Liver (tissue), 9 donors: Measurements from ENCODE around the gene GNPTG. TPM values are rescaled to one million over a fixed set of nuclear protein-coding genes. Genes with fewer than 3 reads are reported as not detected.

ENCODE experiments used
- DNase-seq: peaks from one replicate; pipeline ENCODE4 v3.0.0-alpha.2; 2017; ENCODE audit warnings: low spot score
- H3K27ac ChIP-seq, 2 donors: one replicate each; pipeline ENCODE4 v1.7.0; 2013; ENCODE audit warnings: inconsistent platforms in 2 of 2, low read length in 2 of 2, control low read depth in 1 of 2, low read depth in 1 of 2, mild to moderate bottlenecking in 1 of 2
- H3K27me3 ChIP-seq, 4 donors: one replicate each; pipeline versions ENCODE4 v1.6.1 to v1.7.0; 2013; ENCODE audit warnings: low read length in 3 of 4, inconsistent platforms in 1 of 4, mild to moderate bottlenecking in 1 of 4, moderate library complexity in 1 of 4; ENCODE audit not compliant: control insufficient read depth in 4 of 4, insufficient read depth in 4 of 4
- H3K36me3 ChIP-seq, 4 donors: one replicate each; pipeline versions ENCODE4 v1.6.1 to v1.7.0; 2013; ENCODE audit warnings: low read length in 3 of 4, mild to moderate bottlenecking in 3 of 4, low read depth in 1 of 4, moderate library complexity in 1 of 4; ENCODE audit not compliant: control insufficient read depth in 4 of 4, insufficient read depth in 3 of 4
- H3K4me1 ChIP-seq, 4 donors: one replicate each; pipeline versions ENCODE4 v1.6.1 to v1.7.0; 2013; ENCODE audit warnings: low read length in 3 of 4, mild to moderate bottlenecking in 3 of 4, moderate library complexity in 1 of 4; ENCODE audit not compliant: control insufficient read depth in 4 of 4, insufficient read depth in 4 of 4
- H3K4me3 ChIP-seq, 3 donors: one replicate each; pipeline versions ENCODE4 v1.6.1 to v1.7.0; 2013; ENCODE audit warnings: low read length in 3 of 3, control low read depth in 1 of 3, low read depth in 1 of 3, mild to moderate bottlenecking in 1 of 3
- H3K9ac ChIP-seq, 2 donors: one replicate each; pipeline ENCODE4 v1.7.0; 2013; ENCODE audit warnings: low read length in 2 of 2, mild to moderate bottlenecking in 2 of 2, moderate library complexity in 2 of 2, control low read depth in 1 of 2, low read depth in 1 of 2
- H3K9me3 ChIP-seq, 4 donors: one replicate each; pipeline versions ENCODE4 v1.6.1 to v1.7.0; 2013; ENCODE audit warnings: low read length in 3 of 4; ENCODE audit not compliant: control insufficient read depth in 4 of 4
- EGR1 ChIP-seq, 2 donors: IDR thresholded peaks; 2 replicates each; pipeline ENCODE4 v1.6.1; 2016 to 2018; ENCODE audit warnings: antibody characterized with exemption in 2 of 2, low read depth in 2 of 2
- FOXA2 ChIP-seq: IDR thresholded peaks from 2 replicates; pipeline ENCODE4 v1.6.1; 2016; ENCODE audit warnings: antibody characterized with exemption
- GABPA ChIP-seq, 2 donors: IDR thresholded peaks in 1 of 2; conservative IDR thresholded peaks in 1 of 2; 2 replicates each; pipeline ENCODE4 v1.6.1; 2016; ENCODE audit warnings: antibody characterized with exemption in 2 of 2, mild to moderate bottlenecking in 1 of 2, moderate library complexity in 1 of 2
- HNF4G ChIP-seq: IDR thresholded peaks from 2 replicates; pipeline ENCODE4 v1.6.1; 2016; ENCODE audit warnings: antibody characterized with exemption
- JUND ChIP-seq, 2 donors: IDR thresholded peaks; 2 replicates each; pipeline ENCODE4 v1.6.1; 2016; ENCODE audit warnings: antibody characterized with exemption in 2 of 2
- NR2F2 ChIP-seq: IDR thresholded peaks from 2 replicates; pipeline ENCODE4 v1.6.1; 2016; ENCODE audit warnings: antibody characterized with exemption
- RAD21 ChIP-seq, 2 donors: IDR thresholded peaks; 2 replicates each; pipeline ENCODE4 v1.6.1; 2016; ENCODE audit warnings: antibody characterized with exemption in 2 of 2, mild to moderate bottlenecking in 2 of 2
- RXRA ChIP-seq, 2 donors: IDR thresholded peaks; 2 replicates each; pipeline ENCODE4 v1.6.1; 2017 to 2018; ENCODE audit warnings: antibody characterized with exemption in 2 of 2, mild to moderate bottlenecking in 1 of 2
- SP1 ChIP-seq: IDR thresholded peaks from 2 replicates; pipeline ENCODE4 v1.6.1; 2018; ENCODE audit warnings: antibody characterized with exemption, mild to moderate bottlenecking
- TAF1 ChIP-seq: conservative IDR thresholded peaks from 2 replicates; pipeline ENCODE4 v1.6.1; 2016; ENCODE audit warnings: antibody characterized with exemption, mild to moderate bottlenecking
- WGBS: extraction: QIAGEN DNeasy Blood & Tissue Kit; methylation state at CpG from one replicate; pipeline ENCODE4 v1.1.7; 2013; 5-methylcytosine and 5-hydroxymethylcytosine counted together
- polyA plus RNA-seq, 2 donors: library from polyadenylated mRNA; stranded (reverse) in 1 of 2; unstranded in 1 of 2; fragments of 200-250 nt in 1 of 2; fragments of >200 nt in 1 of 2; fragmentation: Nextera tagmentation in 1 of 2; extraction: Ambion mirVana in 1 of 2; gene quantifications; one replicate each; pipeline versions ENCODE4 v1.2.1 to v1.2.3, GENCODE V29; 2013 to 2015
- total RNA-seq, 2 donors: library from RNA; depleted of rRNA; stranded (reverse); fragments of >200 nt; gene quantifications; one replicate each; pipeline ENCODE4 v1.2.3, GENCODE V29; 2014
- TF ChIP-seq, protein P1 (sequence below): fragments of 150-350 bp; IDR thresholded peaks from 2 replicates; pipeline ENCODE4 v1.5.1; 2017; ENCODE audit warnings: improper control_type of control experiment, low read depth, low read length; ENCODE audit not compliant: missing input control
- TF ChIP-seq, protein P2 (sequence below): IDR thresholded peaks from 2 replicates; pipeline ENCODE4 v1.6.1; 2016; ENCODE audit warnings: antibody characterized with exemption
- TF ChIP-seq, protein P3 (sequence below): IDR thresholded peaks from 2 replicates; pipeline ENCODE4 v1.6.1; 2016; ENCODE audit warnings: antibody characterized with exemption
- TF ChIP-seq, protein P4 (sequence below): IDR thresholded peaks from 2 replicates; pipeline ENCODE4 v1.6.1; 2016; ENCODE audit warnings: antibody characterized with exemption
- donor health status: healthy.
- donor health status: healthy.
- donor health status: healthy.
- donor health status: healthy.
- donor health status: healthy.

GNPTG gene
- total and polyA plus RNA-seq, 4 donors, result 24.4 to 79.6 (median 41.0) TPM

DNA sequence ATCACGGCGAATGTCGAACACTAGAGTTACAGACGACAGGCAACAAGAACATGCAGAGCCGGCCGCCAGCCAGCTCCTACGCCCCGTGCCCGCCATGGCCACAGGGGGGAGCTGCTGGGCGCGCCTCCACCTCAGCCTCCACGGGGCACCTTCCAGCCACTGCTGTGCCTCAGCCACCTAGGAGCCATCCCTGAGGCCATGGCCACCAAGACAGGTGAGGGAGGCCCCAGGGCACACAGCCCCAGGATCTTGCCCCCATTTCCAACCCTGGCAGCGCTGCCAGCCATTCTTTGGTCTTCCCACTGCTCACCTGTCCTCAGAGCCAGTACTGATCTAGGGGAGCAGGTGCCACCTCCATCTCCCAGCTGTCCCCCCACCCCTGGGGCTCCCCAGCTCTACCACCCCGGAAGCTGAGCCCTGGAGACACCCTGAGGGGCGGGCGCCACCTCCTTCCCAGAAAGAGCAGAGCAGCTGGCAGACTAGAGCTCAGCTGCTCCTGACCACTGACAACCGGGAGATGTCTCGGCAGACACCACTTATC lies 11.8 kb downstream of the GNPTG start:
- Histone ChIP-seq H3K4me3 (no peak overlapping the region), H3K27ac (no peak overlapping the region), H3K4me1 (no peaks in the 10 kb centered on the region), H3K9ac (no peak overlapping the region), H3K27me3 (no peaks in the 10 kb centered on the region), H3K36me3 (peaks cover 4 to 54% (median 33%) of the 10 kb centered on the region in 4 donors), H3K9me3 (no peaks in the 10 kb centered on the region)
- no peak for TF ChIP-seq FOXA2
- TF ChIP-seq SP1, result no peak
- TF ChIP-seq, protein P1, sequence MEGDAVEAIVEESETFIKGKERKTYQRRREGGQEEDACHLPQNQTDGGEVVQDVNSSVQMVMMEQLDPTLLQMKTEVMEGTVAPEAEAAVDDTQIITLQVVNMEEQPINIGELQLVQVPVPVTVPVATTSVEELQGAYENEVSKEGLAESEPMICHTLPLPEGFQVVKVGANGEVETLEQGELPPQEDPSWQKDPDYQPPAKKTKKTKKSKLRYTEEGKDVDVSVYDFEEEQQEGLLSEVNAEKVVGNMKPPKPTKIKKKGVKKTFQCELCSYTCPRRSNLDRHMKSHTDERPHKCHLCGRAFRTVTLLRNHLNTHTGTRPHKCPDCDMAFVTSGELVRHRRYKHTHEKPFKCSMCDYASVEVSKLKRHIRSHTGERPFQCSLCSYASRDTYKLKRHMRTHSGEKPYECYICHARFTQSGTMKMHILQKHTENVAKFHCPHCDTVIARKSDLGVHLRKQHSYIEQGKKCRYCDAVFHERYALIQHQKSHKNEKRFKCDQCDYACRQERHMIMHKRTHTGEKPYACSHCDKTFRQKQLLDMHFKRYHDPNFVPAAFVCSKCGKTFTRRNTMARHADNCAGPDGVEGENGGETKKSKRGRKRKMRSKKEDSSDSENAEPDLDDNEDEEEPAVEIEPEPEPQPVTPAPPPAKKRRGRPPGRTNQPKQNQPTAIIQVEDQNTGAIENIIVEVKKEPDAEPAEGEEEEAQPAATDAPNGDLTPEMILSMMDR, result peak; percentile 71
- peak; percentile 72 to 84 for TF ChIP-seq RAD21 (IDR thresholded peaks at IDR 0.05)
- DNase-seq, result peak; percentile 81
- 44% methylated on average over 18 of the region's 18 CpGs for WGBS

DNA sequence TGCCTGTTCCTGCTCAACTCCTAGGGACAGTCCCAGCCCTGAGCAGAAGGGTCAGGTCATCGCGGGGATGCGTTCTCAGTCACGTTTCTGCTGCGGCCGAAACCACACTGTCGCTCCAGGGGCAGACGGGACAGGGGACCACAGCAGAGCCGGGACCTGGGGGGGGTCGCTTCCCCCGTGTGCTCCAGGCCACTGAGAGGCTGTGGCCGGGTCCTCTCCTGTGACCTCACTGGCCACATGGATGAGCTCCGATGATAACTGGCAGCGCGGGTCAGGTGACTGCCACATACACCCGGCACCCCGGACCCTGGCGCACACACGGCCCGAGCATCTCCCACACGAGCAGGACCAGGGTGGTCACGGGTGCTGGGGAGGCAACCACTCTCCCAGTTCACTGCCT lies 12.8 kb downstream of the GNPTG start:
- TF ChIP-seq, protein P2, sequence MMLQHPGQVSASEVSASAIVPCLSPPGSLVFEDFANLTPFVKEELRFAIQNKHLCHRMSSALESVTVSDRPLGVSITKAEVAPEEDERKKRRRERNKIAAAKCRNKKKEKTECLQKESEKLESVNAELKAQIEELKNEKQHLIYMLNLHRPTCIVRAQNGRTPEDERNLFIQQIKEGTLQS, result no peak
- TF ChIP-seq TAF1, result no peak
- TF ChIP-seq RAD21 (IDR thresholded peaks at IDR 0.05), result no peak
- no peak for TF ChIP-seq GABPA (IDR thresholded peaks at IDR 0.05 in 1 of 2, conservative IDR thresholded peaks at IDR 0.05 in 1 of 2)
- TF ChIP-seq, protein P3, sequence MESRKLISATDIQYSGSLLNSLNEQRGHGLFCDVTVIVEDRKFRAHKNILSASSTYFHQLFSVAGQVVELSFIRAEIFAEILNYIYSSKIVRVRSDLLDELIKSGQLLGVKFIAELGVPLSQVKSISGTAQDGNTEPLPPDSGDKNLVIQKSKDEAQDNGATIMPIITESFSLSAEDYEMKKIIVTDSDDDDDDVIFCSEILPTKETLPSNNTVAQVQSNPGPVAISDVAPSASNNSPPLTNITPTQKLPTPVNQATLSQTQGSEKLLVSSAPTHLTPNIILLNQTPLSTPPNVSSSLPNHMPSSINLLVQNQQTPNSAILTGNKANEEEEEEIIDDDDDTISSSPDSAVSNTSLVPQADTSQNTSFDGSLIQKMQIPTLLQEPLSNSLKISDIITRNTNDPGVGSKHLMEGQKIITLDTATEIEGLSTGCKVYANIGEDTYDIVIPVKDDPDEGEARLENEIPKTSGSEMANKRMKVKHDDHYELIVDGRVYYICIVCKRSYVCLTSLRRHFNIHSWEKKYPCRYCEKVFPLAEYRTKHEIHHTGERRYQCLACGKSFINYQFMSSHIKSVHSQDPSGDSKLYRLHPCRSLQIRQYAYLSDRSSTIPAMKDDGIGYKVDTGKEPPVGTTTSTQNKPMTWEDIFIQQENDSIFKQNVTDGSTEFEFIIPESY, result no peak
- no peak for TF ChIP-seq RXRA (IDR thresholded peaks at IDR 0.05)
- TF ChIP-seq HNF4G, result no peak
- TF ChIP-seq, protein P4, sequence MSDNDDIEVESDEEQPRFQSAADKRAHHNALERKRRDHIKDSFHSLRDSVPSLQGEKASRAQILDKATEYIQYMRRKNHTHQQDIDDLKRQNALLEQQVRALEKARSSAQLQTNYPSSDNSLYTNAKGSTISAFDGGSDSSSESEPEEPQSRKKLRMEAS, result no peak
- no peak for TF ChIP-seq EGR1 (IDR thresholded peaks at IDR 0.05; ENCODE audit: low read depth in 2 of 2)
- no peak for TF ChIP-seq JUND (IDR thresholded peaks at IDR 0.05)
- TF ChIP-seq FOXA2, result no peak
- TF ChIP-seq NR2F2, result no peak
- Histone ChIP-seq H3K36me3 (peaks cover 4 to 54% (median 32%) of the 10 kb centered on the region in 4 donors), H3K9ac (no peak overlapping the region), H3K27me3 (no peaks in the 10 kb centered on the region), H3K27ac (no peak overlapping the region), H3K4me3 (no peak overlapping the region), H3K4me1 (no peaks in the 10 kb centered on the region), H3K9me3 (no peaks in the 10 kb centered on the region)
- no peak for DNase-seq
- 92% methylated on average over 22 of the region's 22 CpGs for WGBS
